IPS-18c (cell line): ENCODE data around the gene HSD11B1.

Source experiments
- H3K4me3 ChIP-seq: 2 replicates; pipeline ENCODE4 v1.7.0; 2013; ENCODE audit warnings: low read depth, mild to moderate bottlenecking, low read length, moderate library complexity; ENCODE audit not compliant: insufficient read depth
- H3K9me3 ChIP-seq: one replicate; pipeline ENCODE4 v1.6.1; 2013; ENCODE audit warnings: mild to moderate bottlenecking, low read length, moderate library complexity; ENCODE audit not compliant: control insufficient read depth, insufficient read depth

Gene HSD11B1

GRCh38 chr1:209741889-209742288 is 37.2 kb downstream of the HSD11B1 start:
- no peak overlapping the region for H3K4me3 ChIP-seq
- H3K9me3 ChIP-seq = peaks cover 4% of the 10 kb centered on the region

GRCh38 chr1:209742409-209743144 is 37.9 kb downstream of the HSD11B1 start:
- peaks cover 4% of the 10 kb centered on the region for H3K9me3 ChIP-seq
- no peak overlapping the region for H3K4me3 ChIP-seq

- peaks cover 4% of the 10 kb centered on the region for H3K9me3 ChIP-seq
- no peak overlapping the region for H3K4me3 ChIP-seq
Measured at GRCh38 chr1:209743145-209743482, 38.5 kb downstream of the HSD11B1 start.

DNA sequence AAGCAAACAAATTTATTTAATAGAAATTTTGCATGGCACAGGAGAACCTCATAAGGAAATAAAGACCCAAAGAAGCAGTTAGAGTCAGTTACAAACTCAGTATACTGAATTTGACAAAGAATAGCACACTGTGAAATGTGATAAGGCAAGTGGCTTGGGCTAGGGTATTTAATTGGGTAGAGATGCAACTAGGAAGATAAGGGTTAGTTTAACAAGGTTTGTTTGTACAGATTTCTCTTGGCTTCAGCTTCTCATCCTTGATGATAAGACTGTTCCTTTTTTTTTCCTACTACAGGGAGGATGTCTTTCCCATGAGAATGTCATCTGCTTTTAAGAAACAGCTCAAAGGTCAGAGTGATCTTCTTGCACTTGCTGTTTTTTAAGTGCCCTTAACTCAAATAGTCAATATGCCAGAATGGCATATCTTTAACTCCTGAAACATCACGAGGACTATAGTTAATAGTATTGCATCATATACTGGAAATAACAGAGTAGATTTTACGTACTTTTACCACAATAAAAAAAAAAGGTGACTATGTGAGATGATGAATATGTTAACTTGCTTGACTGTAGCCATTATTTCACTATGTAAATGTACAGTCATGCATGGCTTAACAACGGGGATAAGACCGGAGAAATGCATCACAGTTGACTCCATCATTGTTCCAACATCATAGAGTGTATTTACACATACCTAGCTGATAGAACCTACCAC is 42.0 kb downstream of the HSD11B1 start:
- no peak overlapping the region for H3K4me3 ChIP-seq
- peaks cover 4% of the 10 kb centered on the region for H3K9me3 ChIP-seq

GRCh38 chr1:209747580-209748262 is 43.1 kb downstream of the HSD11B1 start:
- Histone ChIP-seq H3K4me3 (peak overlapping the region; percentile 31; the same call in 1 of the 2 replicates), H3K9me3 (peaks cover under 1% of the 10 kb centered on the region)

GRCh38 chr1:209748620-209749019 is 44.0 kb downstream of the HSD11B1 start:
- no peak overlapping the region for H3K4me3 ChIP-seq
- no peaks in the 10 kb centered on the region for H3K9me3 ChIP-seq

- no peaks in the 10 kb centered on the region for H3K9me3 ChIP-seq
- no peak overlapping the region for H3K4me3 ChIP-seq
Measured at GRCh38 chr1:209749205-209749604, 44.6 kb downstream of the HSD11B1 start.

DNA sequence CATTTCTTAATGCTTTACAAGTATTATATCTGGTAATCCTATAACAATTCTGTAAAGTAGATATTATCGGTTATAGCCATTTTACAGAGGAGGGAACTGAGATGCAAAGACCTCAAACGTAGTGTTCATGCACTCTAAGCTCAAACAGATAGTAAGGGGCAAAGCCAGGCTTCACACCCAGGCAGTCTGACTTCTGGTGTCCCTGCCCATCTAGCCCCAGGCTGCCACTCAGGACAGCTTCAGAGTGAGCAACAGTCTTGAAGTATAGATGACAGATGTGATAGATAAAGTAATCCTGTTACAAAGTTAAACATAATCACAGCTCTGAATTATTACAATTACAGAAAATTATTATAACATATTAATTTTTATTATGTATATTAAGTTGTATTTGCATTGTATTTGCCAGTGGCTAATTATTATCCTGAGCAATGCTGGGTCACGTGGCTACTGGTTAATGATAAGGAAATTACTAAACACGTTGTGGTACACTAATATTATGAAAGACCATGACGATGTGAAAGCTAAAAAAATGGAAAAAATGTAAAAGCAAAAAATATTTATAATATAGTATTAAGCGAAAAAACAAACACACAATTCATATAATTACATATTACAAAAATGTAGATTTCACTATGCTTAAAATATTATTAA is 45.2 kb downstream of the HSD11B1 start:
- H3K4me3 ChIP-seq = no peak overlapping the region
- H3K9me3 ChIP-seq = no peaks in the 10 kb centered on the region

GRCh38 chr1:209751627-209752231 is 47.1 kb downstream of the HSD11B1 start:
- Histone ChIP-seq H3K4me3 (no peak overlapping the region), H3K9me3 (no peaks in the 10 kb centered on the region)

- H3K4me3 ChIP-seq = no peak overlapping the region
Measured at GRCh38 chr1:209752890-209753289, 48.2 kb downstream of the HSD11B1 start.

DNA sequence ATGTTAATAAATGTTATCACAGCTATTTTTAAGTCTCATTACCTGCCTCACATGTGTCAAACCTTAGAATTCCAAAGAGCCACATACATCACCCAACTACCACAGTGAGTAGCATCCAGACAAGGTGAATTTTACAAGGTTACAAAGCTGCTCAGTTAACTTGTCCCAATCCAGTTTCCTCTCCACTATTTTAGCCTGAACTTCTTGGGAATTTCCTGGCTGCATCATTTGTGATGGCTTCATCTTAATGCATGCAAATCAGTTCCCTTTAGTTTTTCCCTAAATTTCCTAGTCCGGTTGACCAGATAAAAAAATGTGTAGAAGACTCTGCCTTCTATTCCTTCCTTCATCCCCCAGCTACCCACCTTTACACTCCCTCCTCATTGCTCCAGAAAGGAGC is 50.6 kb downstream of the HSD11B1 start:
- no peaks in the 10 kb centered on the region for H3K9me3 ChIP-seq
- H3K4me3 ChIP-seq = no peak overlapping the region

More at GRCh38 chr1:209752890-209753289, 48.2 kb downstream of the HSD11B1 start:
- no peaks in the 10 kb centered on the region for H3K9me3 ChIP-seq

- Histone ChIP-seq H3K9me3 (no peaks in the 10 kb centered on the region), H3K4me3 (no peak within 1 kb of the TSS)
Measured at GRCh38 chr1:209755926-209756614, 51.4 kb downstream of the HSD11B1 start, which contains the start of gene TRAF3IP3. TRAF3IP3 (plus strand) TSS chr1:209756053; CDS start chr1:209760040, 3,987 bp downstream.

GRCh38 chr1:209756615-209757445 is 52.2 kb downstream of the HSD11B1 start:
- H3K4me3 ChIP-seq = no peak overlapping the region
- no peaks in the 10 kb centered on the region for H3K9me3 ChIP-seq

- no peak overlapping the region for H3K4me3 ChIP-seq
Measured at GRCh38 chr1:209758400-209758799, 53.8 kb downstream of the HSD11B1 start.

DNA sequence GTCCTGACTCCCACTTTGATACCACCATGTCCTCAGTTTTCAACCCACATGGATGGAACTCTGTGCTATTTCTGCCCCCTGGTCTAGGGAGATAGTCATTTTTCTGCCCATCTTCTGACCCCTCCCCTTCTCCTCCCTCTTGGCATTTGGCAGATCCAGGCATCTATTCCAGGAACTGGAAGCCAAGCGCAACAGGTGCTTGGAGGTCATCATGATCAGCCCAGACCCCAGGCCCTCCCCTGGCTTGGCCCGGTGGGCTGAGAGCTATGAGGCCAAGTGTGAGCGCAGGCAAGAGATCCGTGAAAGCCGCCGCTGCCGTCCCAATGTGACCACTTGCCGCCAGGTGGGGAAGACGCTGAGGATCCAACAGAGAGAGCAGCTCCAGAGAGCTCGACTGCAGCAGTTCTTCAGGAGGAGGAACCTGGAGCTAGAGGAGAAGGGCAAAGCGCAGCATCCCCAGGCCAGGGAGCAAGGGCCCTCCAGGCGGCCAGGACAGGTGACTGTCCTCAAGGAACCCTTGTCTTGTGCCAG is 55.2 kb downstream of the HSD11B1 start:
- H3K9me3 ChIP-seq = no peaks in the 10 kb centered on the region
- no peak overlapping the region for H3K4me3 ChIP-seq

More at GRCh38 chr1:209758400-209758799, 53.8 kb downstream of the HSD11B1 start:
- H3K9me3 ChIP-seq = no peaks in the 10 kb centered on the region
